UCSD-AML1 (cell line): ENCODE data around the gene NPW.

Experiments used
- DNase-seq: peaks from one replicate; lab custom pipeline; 2025; ENCODE audit not compliant: unreplicated experiment; lab: John Stamatoyannopoulos, UW

The NPW gene

GRCh38 chr16:2034696-2035430, 15.3 kb downstream of the NPW start:
- DNase-seq = no peak

GRCh38 chr16:2035431-2036199, 16.0 kb downstream of the NPW start:
- DNase-seq = no peak

GRCh38 chr16:2036200-2036966, 16.8 kb downstream of the NPW start:
- no peak for DNase-seq

- no peak for DNase-seq
Measured at GRCh38 chr16:2037115-2037514, 17.5 kb downstream of the NPW start.

GRCh38 chr16:2037647-2038381, 18.2 kb downstream of the NPW start:
- no peak for DNase-seq

GRCh38 chr16:2038382-2039231, 19.0 kb downstream of the NPW start:
- DNase-seq = no peak

- DNase-seq = no peak
Measured at GRCh38 chr16:2039274-2040031, 19.9 kb downstream of the NPW start.

GRCh38 chr16:2040041-2040786, 20.6 kb downstream of the NPW start:
- no peak for DNase-seq

GRCh38 chr16:2040787-2041522, 21.4 kb downstream of the NPW start:
- DNase-seq = no peak

- no peak for DNase-seq
Measured at GRCh38 chr16:2042171-2042985, 22.8 kb downstream of the NPW start.

- no peak for DNase-seq
Measured at GRCh38 chr16:2042986-2043666, 23.5 kb downstream of the NPW start.

GRCh38 chr16:2043667-2044451, 24.3 kb downstream of the NPW start:
- DNase-seq = peak; percentile 71

GRCh38 chr16:2044541-2044940, 25.0 kb downstream of the NPW start:
- DNase-seq = no peak

- no peak for DNase-seq
Measured at GRCh38 chr16:2045965-2046892, 26.6 kb downstream of the NPW start.

- no peak for DNase-seq
Measured at GRCh38 chr16:2046893-2047329, 27.3 kb downstream of the NPW start.
